GM18507 (cell line): Measurements from ENCODE around the gene MB21D2.
"Not testable (repeated sequence)": the region's sequence is repeated elsewhere in the genome, so short reads cannot be mapped to it uniquely, and the experiment has no call there.

Experiments used
- DNase-seq: peaks from one replicate; pipeline ENCODE4 v3.0.0; 2011; ENCODE audit warnings: low read depth; ENCODE audit not compliant: insufficient read length; ENCODE audit errors: extremely low spot score
- FAIRE-seq: peaks from 2 replicates; lab custom pipeline; 2011; peaks lifted over from hg19 to GRCh38; lab: Jason Lieb, UNC

Gene MB21D2

GRCh38 chr3:192917404-192918274 lies at the start of gene MB21D2:
TSS of gene MB21D2 (minus strand) at chr3:192917856. CDS start at chr3:192917840, 16 bp downstream.
- FAIRE-seq (peak; percentile 67), DNase-seq (peak; percentile 74)

- not testable (repeated sequence) for FAIRE-seq, DNase-seq
Measured at GRCh38 chr3:192964959-192965719, 47.5 kb upstream of the MB21D2 start.

- no peak for FAIRE-seq
Measured at GRCh38 chr3:192959773-192960172, 42.1 kb upstream of the MB21D2 start.

GRCh38 chr3:192958219-192958872 lies 40.7 kb upstream of the MB21D2 start:
- DNase-seq (no peak), FAIRE-seq (no peak)

More at GRCh38 chr3:192959773-192960172, 42.1 kb upstream of the MB21D2 start:
- DNase-seq = no peak

- FAIRE-seq (no peak), DNase-seq (no peak)
Measured at GRCh38 chr3:192957441-192958021, 39.9 kb upstream of the MB21D2 start.

- no peak for FAIRE-seq
- no peak for DNase-seq
Measured at GRCh38 chr3:192953926-192954325, 36.3 kb upstream of the MB21D2 start.

GRCh38 chr3:192947421-192947820 lies 29.8 kb upstream of the MB21D2 start:
- FAIRE-seq = no peak

GRCh38 chr3:192943393-192943792 lies 25.7 kb upstream of the MB21D2 start:
- no peak for DNase-seq
- FAIRE-seq = no peak

More at GRCh38 chr3:192947421-192947820, 29.8 kb upstream of the MB21D2 start:
- no peak for DNase-seq

GRCh38 chr3:192942625-192943024 lies 25.0 kb upstream of the MB21D2 start:
- no peak for FAIRE-seq

GRCh38 chr3:192940129-192940528 lies 22.5 kb upstream of the MB21D2 start:
- no peak for DNase-seq
- no peak for FAIRE-seq

More at GRCh38 chr3:192942625-192943024, 25.0 kb upstream of the MB21D2 start:
- DNase-seq = no peak

GRCh38 chr3:192935441-192935840 lies 17.8 kb upstream of the MB21D2 start:
- no peak for FAIRE-seq
- no peak for DNase-seq

GRCh38 chr3:192933779-192934460 lies 16.3 kb upstream of the MB21D2 start:
- peak; percentile 47 for FAIRE-seq

GRCh38 chr3:192933259-192933658 lies 15.6 kb upstream of the MB21D2 start:
- DNase-seq = no peak
- FAIRE-seq = no peak

More at GRCh38 chr3:192933779-192934460, 16.3 kb upstream of the MB21D2 start:
- no peak for DNase-seq

GRCh38 chr3:192931825-192932224 lies 14.2 kb upstream of the MB21D2 start:
- peak; percentile 89 for FAIRE-seq

GRCh38 chr3:192930577-192930976 lies 12.9 kb upstream of the MB21D2 start:
- DNase-seq = no peak
- FAIRE-seq = no peak

More at GRCh38 chr3:192931825-192932224, 14.2 kb upstream of the MB21D2 start:
- DNase-seq = no peak

- DNase-seq = no peak
- FAIRE-seq = peak; percentile 42
Measured at GRCh38 chr3:192929755-192930547, 12.3 kb upstream of the MB21D2 start.

GRCh38 chr3:192929146-192929545 lies 11.5 kb upstream of the MB21D2 start:
- no peak for DNase-seq
- peak; percentile 9 for FAIRE-seq

GRCh38 chr3:192928720-192929119 lies 11.1 kb upstream of the MB21D2 start:
- DNase-seq (no peak), FAIRE-seq (no peak)
